Right atrium auricular region (tissue), 2 donors: ENCODE measurements around the gene CCBE1. TPM values are rescaled to one million over a fixed set of nuclear protein-coding genes. Genes with fewer than 3 reads are reported as not detected.

Experiments used
- DNase-seq: peaks from one replicate; pipeline ENCODE4 v3.0.0-alpha.2; 2019; ENCODE audit warnings: low spot score
- H3K27ac ChIP-seq, 2 donors: fragments of 200-600 bp; sonication (generic); 1 replicate in 1 of 2; 2 replicates in 1 of 2; pipeline ENCODE4 v1.5.1; 2016 to 2019
- H3K27me3 ChIP-seq, 2 donors: fragments of 200-600 bp; sonication (generic); one replicate each; pipeline versions ENCODE4 v1.5.1 to v1.6.0; 2017 to 2019
- H3K36me3 ChIP-seq: fragments of 200-600 bp; sonication (generic); one replicate; pipeline ENCODE4 v1.5.1; 2016
- H3K4me1 ChIP-seq, 2 donors: fragments of 200-600 bp; sonication (generic); one replicate each; pipeline versions ENCODE4 v1.5.1 to v1.6.0; 2017 to 2019
- H3K4me3 ChIP-seq, 2 donors: fragments of 200-600 bp; sonication (generic); 1 replicate in 1 of 2; 2 replicates in 1 of 2; pipeline ENCODE4 v1.5.1; 2017 to 2019; ENCODE audit warnings: mild to moderate bottlenecking in 1 of 2, moderate library complexity in 1 of 2
- H3K9me3 ChIP-seq, 2 donors: fragments of 200-600 bp; sonication (generic); one replicate each; pipeline ENCODE4 v1.5.1; 2019
- CTCF ChIP-seq, 2 donors: fragments of 200-600 bp; sonication (generic); IDR thresholded peaks; one replicate each; pipeline ENCODE4 v1.5.1; 2019; ENCODE audit warnings: antibody characterized with exemption in 2 of 2
- total RNA-seq, 2 donors: library from RNA; depleted of rRNA; stranded (reverse); fragments of >200 nt; gene quantifications; one replicate each; pipeline ENCODE4 v1.1.0, GENCODE V29; 2016

The CCBE1 gene
- total RNA-seq, 2 donors from 2014 or later, result 0.44 to 0.94 TPM

- H3K9me3 ChIP-seq, result no peaks in the 10 kb centered on the region
- DNase-seq, result no peak
- no peak for TF ChIP-seq CTCF (IDR thresholded peaks at IDR 0.05)
- H3K4me3 ChIP-seq, result no peak overlapping the region
- no peak overlapping the region for H3K27ac ChIP-seq
- H3K36me3 ChIP-seq, result no peaks in the 10 kb centered on the region
- no peaks in the 10 kb centered on the region for H3K27me3 ChIP-seq
- no peaks in the 10 kb centered on the region for H3K4me1 ChIP-seq
Observed at GRCh38 chr18:59640721-59641120, 56.5 kb downstream of the CCBE1 start.

GRCh38 chr18:59639821-59640220 lies 57.4 kb downstream of the CCBE1 start:
- Histone ChIP-seq H3K4me3 (no peak overlapping the region), H3K27me3 (no peaks in the 10 kb centered on the region), H3K9me3 (no peaks in the 10 kb centered on the region), H3K36me3 (no peaks in the 10 kb centered on the region), H3K4me1 (no peaks in the 10 kb centered on the region), H3K27ac (no peak overlapping the region)
- TF ChIP-seq CTCF (IDR thresholded peaks at IDR 0.05), result no peak
- no peak for DNase-seq

- H3K4me1 ChIP-seq, result no peaks in the 10 kb centered on the region
- no peaks in the 10 kb centered on the region for H3K36me3 ChIP-seq
- H3K4me3 ChIP-seq, result no peak overlapping the region
- H3K27ac ChIP-seq, result no peak overlapping the region
- no peaks in the 10 kb centered on the region for H3K27me3 ChIP-seq
- H3K9me3 ChIP-seq, result no peaks in the 10 kb centered on the region
- TF ChIP-seq CTCF (IDR thresholded peaks at IDR 0.05), result no peak
- DNase-seq, result no peak
Observed at GRCh38 chr18:59639136-59639535, 58.1 kb downstream of the CCBE1 start.

- TF ChIP-seq CTCF (IDR thresholded peaks at IDR 0.05), result no peak
- Histone ChIP-seq H3K36me3 (no peaks in the 10 kb centered on the region), H3K27me3 (no peaks in the 10 kb centered on the region), H3K9me3 (peaks cover 0 to 6% of the 10 kb centered on the region in 2 donors), H3K27ac (no peak overlapping the region), H3K4me3 (no peak overlapping the region), H3K4me1 (no peaks in the 10 kb centered on the region)
- DNase-seq, result no peak
Observed at GRCh38 chr18:59633961-59634485, 63.2 kb downstream of the CCBE1 start.

- H3K9me3 ChIP-seq, result peaks cover 0 to 6% of the 10 kb centered on the region in 2 donors
- no peak overlapping the region for H3K27ac ChIP-seq
- no peaks in the 10 kb centered on the region for H3K27me3 ChIP-seq
- no peaks in the 10 kb centered on the region for H3K4me1 ChIP-seq
- no peak overlapping the region for H3K4me3 ChIP-seq
- DNase-seq, result no peak
- TF ChIP-seq CTCF (IDR thresholded peaks at IDR 0.05), result no peak
- no peaks in the 10 kb centered on the region for H3K36me3 ChIP-seq
Observed at GRCh38 chr18:59633317-59633716, 63.9 kb downstream of the CCBE1 start.

GRCh38 chr18:59631583-59632181 lies 65.5 kb downstream of the CCBE1 start:
- Histone ChIP-seq H3K36me3 (no peaks in the 10 kb centered on the region), H3K9me3 (peaks cover 0 to 6% of the 10 kb centered on the region in 2 donors), H3K4me1 (no peaks in the 10 kb centered on the region), H3K27me3 (no peaks in the 10 kb centered on the region), H3K27ac (no peak overlapping the region), H3K4me3 (no peak overlapping the region)
- peak; percentile 35 to 65 for TF ChIP-seq CTCF (IDR thresholded peaks at IDR 0.05)
- no peak for DNase-seq
